Astrocyte (in vitro differentiated cells and primary cell): ENCODE data around the gene TMEM219. TPM values are rescaled to one million over a fixed set of nuclear protein-coding genes. Genes with fewer than 3 reads are reported as not detected.
A peak's percentile ranks its signal among the peaks of the same experiment; 100 is the strongest.
"Not testable (repeated sequence)": the region's sequence is repeated elsewhere in the genome, so short reads cannot be mapped to it uniquely, and the experiment has no call there.

Source experiments
- DNase-seq: peaks from one replicate; pipeline ENCODE4 v3.0.0-alpha.2; 2010; ENCODE audit warnings: low read depth
- FAIRE-seq: peaks from 2 replicates; lab custom pipeline; 2011; peaks lifted over from hg19 to GRCh38; lab: Jason Lieb, UNC
- H2AFZ ChIP-seq: 2 replicates; pipeline ENCODE4 v1.6.0; 2012; ENCODE audit warnings: low read depth, low read length, inconsistent platforms
- H3K27ac ChIP-seq: 2 replicates; pipeline ENCODE4 v1.5.1; 2011; ENCODE audit warnings: low read depth, low read length, inconsistent platforms
- H3K27me3 ChIP-seq: 2 replicates; pipeline ENCODE4 v1.6.0; 2011; ENCODE audit warnings: low read length, inconsistent platforms; ENCODE audit not compliant: insufficient read depth
- H3K36me3 ChIP-seq: 2 replicates; pipeline ENCODE4 v1.5.1; 2011; ENCODE audit warnings: low read length, inconsistent platforms; ENCODE audit not compliant: insufficient read depth
- H3K4me1 ChIP-seq: 2 replicates; pipeline ENCODE4 v1.5.1; 2011; ENCODE audit warnings: low read length, inconsistent platforms; ENCODE audit not compliant: insufficient read depth
- H3K4me2 ChIP-seq: 2 replicates; pipeline ENCODE4 v1.6.0; 2012; ENCODE audit warnings: low read length, inconsistent platforms
- H3K4me3 ChIP-seq: 2 replicates; pipeline ENCODE4 v1.5.1; 2011; ENCODE audit warnings: low read depth, mild to moderate bottlenecking, low read length, inconsistent platforms; ENCODE audit not compliant: insufficient read depth
- H3K79me2 ChIP-seq: 2 replicates; pipeline ENCODE4 v1.6.0; 2012; ENCODE audit warnings: mild to moderate bottlenecking, low read length, inconsistent platforms; ENCODE audit not compliant: insufficient read depth
- H3K9ac ChIP-seq: 2 replicates; pipeline ENCODE4 v1.6.0; 2012; ENCODE audit warnings: mild to moderate bottlenecking, low read length, inconsistent platforms
- H3K9me3 ChIP-seq: 2 replicates; pipeline ENCODE4 v1.5.1; 2012; ENCODE audit warnings: low read depth, mild to moderate bottlenecking, low read length, inconsistent platforms; ENCODE audit not compliant: insufficient read depth
- H4K20me1 ChIP-seq: 2 replicates; pipeline ENCODE4 v1.6.0; 2012; ENCODE audit warnings: low read length, inconsistent platforms; ENCODE audit not compliant: insufficient read depth
- H3K27ac Mint-ChIP-seq: one replicate; pipeline ENCODE4 v1.8.0; 2021; ENCODE audit warnings: mild to moderate bottlenecking, mixed read lengths; ENCODE audit not compliant: unreplicated experiment
- H3K27me3 Mint-ChIP-seq: one replicate; pipeline ENCODE4 v1.8.0; 2021; ENCODE audit warnings: low read depth, mixed read lengths; ENCODE audit not compliant: unreplicated experiment
- H3K36me3 Mint-ChIP-seq: one replicate; pipeline ENCODE4 v1.8.0; 2021; ENCODE audit warnings: low read depth, mixed read lengths; ENCODE audit not compliant: unreplicated experiment
- H3K4me1 Mint-ChIP-seq: one replicate; pipeline ENCODE4 v1.8.0; 2021; ENCODE audit warnings: low read depth, mixed read lengths; ENCODE audit not compliant: unreplicated experiment
- H3K4me3 Mint-ChIP-seq: one replicate; pipeline ENCODE4 v1.8.0; 2021; ENCODE audit warnings: mild to moderate bottlenecking, moderate library complexity, mixed read lengths; ENCODE audit not compliant: unreplicated experiment
- H3K9me3 Mint-ChIP-seq: one replicate; pipeline ENCODE4 v1.8.0; 2021; ENCODE audit warnings: mild to moderate bottlenecking, mixed read lengths; ENCODE audit not compliant: unreplicated experiment
- CTCF ChIP-seq: IDR thresholded peaks from 2 replicates; pipeline ENCODE4 v1.5.1; 2011; ENCODE audit warnings: low read depth, mild to moderate bottlenecking, inconsistent platforms, low read length, moderate library complexity; ENCODE audit not compliant: insufficient read depth
- EZH2 ChIP-seq: IDR thresholded peaks from 2 replicates; pipeline ENCODE4 v1.6.1; 2012; ENCODE audit warnings: mild to moderate bottlenecking, low read length, inconsistent platforms; ENCODE audit not compliant: insufficient read depth
- total RNA-seq: library from RNA; stranded (reverse); gene quantifications from 2 replicates; pipeline ENCODE4 v1.2.1, GENCODE V29; 2021

Gene TMEM219
- total RNA-seq, 1 donor from 2014 or later = 96.6 TPM

GRCh38 chr16:29927070-29927905 lies 34.6 kb upstream of the TMEM219 start:
- no peaks in the 10 kb centered on the region for H3K27me3 ChIP-seq
- H3K79me2 ChIP-seq = peaks cover 29% of the 10 kb centered on the region
- TF ChIP-seq CTCF (no peak), EZH2 (no peak)
- FAIRE-seq (no peak), DNase-seq (no peak)
- Mint-ChIP-seq H3K36me3 (no peaks in the 10 kb centered on the region), H3K4me1 (peaks cover 9% of the 10 kb centered on the region), H3K27me3 (no peaks in the 10 kb centered on the region), H3K9me3 (no peaks in the 10 kb centered on the region), H3K4me3 (peak overlapping the region; percentile 89), H3K27ac (no peak overlapping the region)
- H3K4me3 ChIP-seq = peak overlapping the region; percentile 69
- no peak overlapping the region for H3K27ac ChIP-seq
- H2AFZ ChIP-seq = peak overlapping the region; percentile 87
- H3K4me2 ChIP-seq = peak overlapping the region; percentile 95
- peaks cover 17% of the 10 kb centered on the region for H3K4me1 ChIP-seq
- no peaks in the 10 kb centered on the region for H3K36me3 ChIP-seq
- H3K9me3 ChIP-seq = no peaks in the 10 kb centered on the region
- peak overlapping the region; percentile 85 for H3K9ac ChIP-seq
- H4K20me1 ChIP-seq = peaks cover 11% of the 10 kb centered on the region

GRCh38 chr16:29931750-29932149 lies 30.1 kb upstream of the TMEM219 start:
- not testable (repeated sequence) for H3K9me3 ChIP-seq, H3K4me1 ChIP-seq, H3K79me2 ChIP-seq, H3K36me3 Mint-ChIP-seq, H3K36me3 ChIP-seq, FAIRE-seq, DNase-seq, H3K9ac ChIP-seq, H3K4me1 Mint-ChIP-seq, H3K4me3 ChIP-seq, H3K4me3 Mint-ChIP-seq, H3K27ac Mint-ChIP-seq, H4K20me1 ChIP-seq, H2AFZ ChIP-seq, H3K9me3 Mint-ChIP-seq, H3K27me3 Mint-ChIP-seq, H3K27ac ChIP-seq, H3K4me2 ChIP-seq, H3K27me3 ChIP-seq

GRCh38 chr16:29940656-29941055 lies 21.2 kb upstream of the TMEM219 start:
- no peak overlapping the region for H3K9ac ChIP-seq
- H3K9me3 Mint-ChIP-seq = no peaks in the 10 kb centered on the region
- H3K4me3 Mint-ChIP-seq = no peak overlapping the region
- H3K4me2 ChIP-seq = no peak overlapping the region
- H2AFZ ChIP-seq = no peak overlapping the region
- H3K4me1 Mint-ChIP-seq = peaks cover 16% of the 10 kb centered on the region
- no peaks in the 10 kb centered on the region for H3K27me3 ChIP-seq
- no peaks in the 10 kb centered on the region for H3K79me2 ChIP-seq
- no peaks in the 10 kb centered on the region for H3K27me3 Mint-ChIP-seq
- H3K9me3 ChIP-seq = no peaks in the 10 kb centered on the region
- no peak for FAIRE-seq
- TF ChIP-seq EZH2 (no peak), CTCF (no peak)
- H3K4me3 ChIP-seq = no peak overlapping the region
- no peaks in the 10 kb centered on the region for H4K20me1 ChIP-seq
- peaks cover 16% of the 10 kb centered on the region for H3K4me1 ChIP-seq
- H3K36me3 Mint-ChIP-seq = peaks cover 2% of the 10 kb centered on the region
- H3K27ac Mint-ChIP-seq = no peak overlapping the region
- no peak overlapping the region for H3K27ac ChIP-seq
- H3K36me3 ChIP-seq = no peaks in the 10 kb centered on the region
- peak; percentile 7 for DNase-seq
